SHP77 treated with DMSO at 0.1 percent for 48 hours (cell line): ENCODE results near the gene WDR7.

Experiments used
- DNase-seq: peaks from one replicate; lab custom pipeline; 2025; lab: John Stamatoyannopoulos, UW

WDR7 gene

DNA sequence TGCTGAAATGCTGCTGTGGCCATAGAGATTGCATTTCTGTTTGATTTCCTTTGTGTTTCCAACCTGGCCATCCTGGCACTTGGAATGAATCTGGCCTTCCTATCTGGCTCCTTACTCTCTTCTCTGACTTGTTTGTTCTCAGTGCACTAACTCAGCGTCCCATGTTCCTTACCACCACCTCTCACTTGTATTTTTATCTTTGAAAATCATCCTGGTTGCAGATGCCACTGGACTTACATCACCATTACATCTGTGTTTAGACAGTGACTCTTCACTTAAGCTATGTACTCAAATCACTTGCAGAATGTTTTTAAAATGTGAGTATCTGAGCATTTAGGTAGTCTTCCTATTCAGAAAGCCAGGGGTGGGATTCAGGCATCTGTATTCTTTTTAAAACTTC is 239.5 kb downstream of the WDR7 start:
- no peak for DNase-seq

DNA sequence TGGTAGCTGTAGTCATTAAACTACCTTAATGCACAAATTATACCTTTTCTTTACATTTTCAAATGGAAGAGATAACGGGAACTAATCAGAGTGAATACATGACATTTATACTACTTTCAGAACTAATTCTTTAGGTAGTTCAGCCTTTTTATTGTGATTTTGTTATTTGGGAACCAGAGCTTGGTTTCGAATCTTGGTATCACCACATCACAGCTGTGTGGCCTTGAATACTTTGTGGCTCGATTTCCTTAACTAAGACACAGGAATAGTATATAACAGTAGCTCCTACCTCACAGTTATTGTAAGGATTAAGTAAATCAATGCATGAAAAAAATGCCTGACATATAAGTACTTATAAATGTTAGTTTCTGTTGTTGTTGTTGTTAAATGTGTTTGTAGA is 240.0 kb downstream of the WDR7 start:
- DNase-seq: no peak

DNA sequence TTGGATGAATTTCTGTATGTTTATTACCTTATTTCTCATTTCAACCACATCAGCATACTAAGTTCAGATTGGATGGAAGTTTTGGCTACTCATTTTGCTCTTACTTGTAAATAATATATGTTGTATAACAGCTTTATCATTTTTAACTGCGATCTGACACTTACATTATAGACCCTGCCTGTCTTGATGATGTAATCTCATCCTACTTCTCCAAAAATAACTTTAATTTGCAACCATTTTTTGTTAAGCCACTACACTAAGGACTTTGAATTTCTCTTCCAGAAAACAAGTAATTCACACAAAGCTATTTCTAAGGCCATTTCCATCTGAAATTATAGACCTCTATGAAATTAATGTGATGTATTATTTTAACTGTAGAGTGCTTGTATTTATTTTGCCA is 240.7 kb downstream of the WDR7 start:
- no peak for DNase-seq

DNA sequence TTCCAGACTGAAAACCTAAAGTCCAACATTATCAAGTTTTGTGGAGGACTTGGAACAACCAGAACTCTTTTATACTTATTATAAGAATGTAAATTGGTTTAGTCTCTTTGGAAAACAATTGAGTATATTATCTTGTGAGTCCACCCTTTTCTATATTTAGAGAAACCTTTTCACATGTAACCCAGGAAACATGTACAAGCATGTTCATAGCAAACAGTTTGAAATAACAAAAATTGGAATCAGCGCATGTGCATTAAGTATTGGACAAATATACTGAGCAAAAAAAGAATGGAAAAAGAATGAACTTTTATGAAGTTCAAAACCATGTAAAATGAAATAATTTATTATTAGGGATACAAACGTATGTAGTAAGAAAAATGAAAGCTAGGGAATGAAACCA is 246.0 kb downstream of the WDR7 start:
- no peak for DNase-seq

DNA sequence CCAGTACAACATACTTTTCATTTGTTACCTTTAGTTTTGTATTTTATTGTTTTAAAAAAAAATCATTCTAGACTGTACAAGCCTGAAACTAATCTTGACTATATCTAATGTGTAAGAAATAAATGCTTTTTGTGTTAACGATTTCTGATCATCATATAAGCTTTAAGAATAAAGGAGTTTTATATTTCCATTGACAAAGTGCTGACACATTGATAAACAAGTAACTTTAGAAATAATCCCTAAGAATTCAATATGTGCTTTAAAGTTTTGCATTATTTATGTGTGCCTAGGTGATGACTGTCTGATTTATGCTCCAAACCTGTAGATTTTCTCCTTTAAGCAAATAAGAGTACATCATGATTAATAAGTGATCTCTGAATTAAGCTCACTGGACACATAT is 248.5 kb downstream of the WDR7 start:
- no peak for DNase-seq

DNA sequence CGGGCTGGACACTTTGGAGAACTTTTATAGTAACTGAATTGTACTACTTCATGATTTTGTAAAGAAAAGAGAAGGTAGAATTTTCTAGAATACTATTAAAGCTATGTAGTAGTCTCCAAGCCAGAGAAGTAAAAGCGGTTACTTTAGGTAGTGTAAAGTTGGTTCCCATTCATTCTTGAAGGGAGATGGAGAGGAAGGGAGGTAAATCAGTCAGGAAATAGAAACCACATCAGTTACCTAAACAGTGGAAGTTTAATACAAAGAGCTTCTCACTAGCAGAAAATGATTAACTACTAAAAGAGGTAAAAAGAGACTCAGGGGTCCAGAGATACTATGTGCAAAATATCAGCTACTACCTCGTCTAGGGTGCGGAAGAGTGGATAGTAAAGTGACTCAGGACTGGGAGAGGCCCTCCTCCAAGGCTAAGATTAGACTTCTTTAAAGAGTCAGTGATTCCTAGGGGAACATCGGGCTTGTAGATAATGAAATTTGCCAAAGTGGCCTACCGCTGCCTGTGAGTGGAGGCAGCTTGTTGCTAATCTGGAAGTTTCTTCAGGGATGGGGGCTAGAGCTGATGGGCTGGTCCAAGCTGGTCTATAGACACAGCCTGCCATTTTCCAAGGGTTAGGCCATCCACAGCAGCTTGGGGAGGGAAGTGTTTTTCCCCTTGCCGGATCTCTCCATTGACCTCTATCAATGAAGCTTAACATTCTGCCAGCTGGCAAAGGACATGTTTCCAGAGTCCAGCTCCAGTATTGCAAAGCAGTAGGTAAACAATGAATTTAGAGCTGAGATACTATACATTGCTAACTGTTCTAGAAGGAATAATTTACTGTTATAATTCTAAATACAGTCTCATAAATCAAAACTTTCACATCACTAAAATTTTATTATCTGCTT is 249.3 kb downstream of the WDR7 start:
- DNase-seq: no peak

DNA sequence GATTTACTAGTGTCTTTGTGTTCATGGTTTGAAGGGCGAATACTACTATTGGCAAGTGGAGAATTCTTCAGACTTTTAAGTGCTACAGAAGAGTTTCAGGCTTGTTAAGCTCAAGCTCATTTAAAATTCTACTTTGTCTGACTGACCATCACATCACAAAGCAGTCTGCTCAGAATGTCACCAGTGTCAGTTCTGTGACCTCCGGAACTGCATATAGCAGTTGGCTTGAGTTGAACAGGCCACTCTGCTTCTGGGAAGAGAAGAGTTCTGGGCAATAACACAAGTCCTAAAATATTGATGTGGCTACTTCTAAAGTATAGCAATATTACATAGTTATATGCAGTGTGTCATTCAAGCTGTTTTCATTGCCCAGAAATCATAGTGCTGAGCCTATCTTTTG is 250.8 kb downstream of the WDR7 start:
- DNase-seq: no peak

DNA sequence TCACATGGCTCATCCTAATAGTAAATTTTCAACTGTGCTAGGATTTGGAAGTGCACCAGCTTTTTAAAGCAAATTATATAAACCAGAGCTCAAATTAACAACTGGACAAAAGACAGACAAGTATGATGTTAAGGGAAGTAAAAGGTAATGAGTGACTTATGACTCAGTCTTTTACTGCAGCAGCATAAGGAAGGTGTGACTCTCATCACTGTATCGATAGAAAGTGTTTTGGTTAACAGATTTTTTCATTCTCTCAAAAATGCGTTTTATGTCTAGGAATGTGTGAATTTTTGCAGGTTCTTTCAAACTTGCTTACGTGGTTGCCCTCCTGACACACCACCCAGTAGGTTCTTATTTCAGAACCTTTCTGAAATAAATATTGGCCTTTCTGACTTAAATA is 251.5 kb downstream of the WDR7 start:
- no peak for DNase-seq

DNA sequence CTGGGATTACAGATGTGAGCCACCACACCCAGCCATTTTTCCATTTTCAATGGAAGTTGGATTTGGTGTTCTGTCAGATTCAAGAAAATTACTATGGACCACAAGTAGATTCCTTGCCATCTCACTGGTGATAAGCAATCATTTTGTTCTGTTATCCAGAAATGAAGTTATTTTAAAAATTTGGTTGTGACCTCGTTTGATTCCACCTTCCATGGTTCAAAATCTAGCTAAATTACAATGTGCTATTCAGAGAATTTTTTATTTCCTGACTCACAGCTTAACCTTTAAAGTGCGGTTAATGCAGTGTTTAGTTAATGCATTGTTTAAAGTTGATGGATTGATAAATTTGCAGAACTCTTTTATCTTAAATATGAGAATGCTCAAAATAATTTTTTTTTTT is 252.5 kb downstream of the WDR7 start:
- DNase-seq: no peak

DNA sequence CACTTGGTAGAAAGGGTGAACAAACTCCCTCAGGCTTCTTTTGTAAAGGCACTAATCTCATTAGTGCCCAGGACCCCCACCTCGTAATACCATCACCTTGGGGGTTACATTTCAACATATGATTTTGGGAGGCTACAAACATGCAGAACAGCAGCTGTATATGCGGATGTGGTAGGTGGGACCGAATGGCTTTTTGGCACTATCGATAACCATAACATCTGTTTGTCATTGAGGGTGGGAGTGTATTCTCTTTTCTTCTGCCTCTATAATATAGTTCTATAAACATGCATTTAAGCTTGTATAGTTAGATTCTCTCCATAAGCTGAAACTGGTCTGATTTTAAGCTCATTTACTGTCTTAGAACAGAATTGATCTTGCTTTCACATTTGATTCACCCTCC is 256.6 kb downstream of the WDR7 start:
- DNase-seq: no peak

DNA sequence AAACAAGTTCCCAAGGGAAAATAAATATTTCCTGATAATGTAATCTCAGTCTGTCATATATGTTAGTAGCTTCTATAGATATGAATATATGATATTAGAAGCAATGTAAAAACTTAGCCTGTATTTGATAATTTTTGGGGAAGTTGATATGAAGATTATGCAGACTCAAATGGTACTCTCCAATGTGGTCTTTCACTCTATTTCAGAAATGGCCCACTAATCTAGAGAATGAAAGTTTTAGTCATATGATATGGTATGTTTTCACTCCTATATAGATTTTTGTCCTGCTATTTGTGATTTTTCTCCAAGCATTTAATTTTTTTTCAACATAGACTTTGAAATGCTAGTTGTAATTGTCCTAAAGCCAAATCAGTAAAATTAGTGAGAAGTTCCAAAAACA is 259.1 kb downstream of the WDR7 start:
- no peak for DNase-seq

DNA sequence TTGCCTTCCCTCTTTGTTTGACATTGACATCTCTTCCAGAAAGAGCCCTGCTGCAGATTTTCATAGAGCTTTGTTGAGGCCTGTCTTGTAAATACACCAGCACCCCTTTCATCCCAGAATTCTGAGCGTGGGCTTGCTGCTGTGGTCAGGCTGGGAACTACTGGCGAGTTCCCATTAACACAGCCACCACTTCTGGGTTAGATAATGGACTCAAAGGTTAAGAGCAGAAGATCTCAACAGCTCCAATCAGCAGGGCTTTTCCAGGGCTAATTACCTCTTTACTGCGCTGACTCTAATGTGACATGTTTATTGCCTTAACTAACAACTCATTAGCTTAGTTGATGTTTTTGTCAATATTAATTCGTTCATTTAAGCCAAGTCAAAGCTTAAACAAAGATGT is 259.8 kb downstream of the WDR7 start:
- no peak for DNase-seq

DNA sequence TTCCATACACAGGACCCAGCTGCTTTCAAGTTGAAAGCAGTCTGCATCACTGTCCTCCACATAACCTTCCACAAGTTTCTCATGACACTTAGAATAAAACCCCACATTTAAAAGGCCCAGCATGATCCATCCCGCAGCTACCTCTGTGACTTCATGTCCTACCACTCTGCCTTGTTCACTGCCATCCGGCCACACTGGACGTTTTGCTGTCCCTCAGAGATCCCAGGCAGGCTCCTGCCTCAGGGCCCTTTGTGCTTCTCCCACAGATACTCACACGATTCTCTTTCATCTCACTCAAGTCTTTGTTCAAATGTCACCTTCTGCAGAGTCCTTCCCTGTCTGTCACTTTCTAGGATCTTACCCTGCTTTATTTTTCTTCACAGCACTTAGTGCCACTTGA is 262.8 kb downstream of the WDR7 start:
- DNase-seq: no peak

DNA sequence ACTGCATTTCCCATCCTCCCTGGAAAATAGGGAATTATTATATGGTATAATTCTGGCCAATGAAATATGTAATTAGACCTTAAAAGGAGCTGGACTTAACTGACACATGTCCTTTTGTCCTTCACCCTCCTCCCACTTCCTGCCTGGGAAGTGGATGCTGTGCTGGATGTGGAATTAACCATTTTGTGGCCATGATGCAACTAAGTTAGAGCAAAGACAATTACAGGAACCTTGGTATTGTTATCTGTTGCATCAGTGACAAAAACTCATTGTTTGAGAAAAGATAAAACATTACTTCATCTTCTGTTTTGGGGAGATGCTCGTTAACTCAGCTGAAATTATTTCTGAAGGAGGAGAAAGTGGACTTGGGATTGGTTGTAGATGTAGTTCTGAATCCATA is 268.0 kb downstream of the WDR7 start:
- no peak for DNase-seq

DNA sequence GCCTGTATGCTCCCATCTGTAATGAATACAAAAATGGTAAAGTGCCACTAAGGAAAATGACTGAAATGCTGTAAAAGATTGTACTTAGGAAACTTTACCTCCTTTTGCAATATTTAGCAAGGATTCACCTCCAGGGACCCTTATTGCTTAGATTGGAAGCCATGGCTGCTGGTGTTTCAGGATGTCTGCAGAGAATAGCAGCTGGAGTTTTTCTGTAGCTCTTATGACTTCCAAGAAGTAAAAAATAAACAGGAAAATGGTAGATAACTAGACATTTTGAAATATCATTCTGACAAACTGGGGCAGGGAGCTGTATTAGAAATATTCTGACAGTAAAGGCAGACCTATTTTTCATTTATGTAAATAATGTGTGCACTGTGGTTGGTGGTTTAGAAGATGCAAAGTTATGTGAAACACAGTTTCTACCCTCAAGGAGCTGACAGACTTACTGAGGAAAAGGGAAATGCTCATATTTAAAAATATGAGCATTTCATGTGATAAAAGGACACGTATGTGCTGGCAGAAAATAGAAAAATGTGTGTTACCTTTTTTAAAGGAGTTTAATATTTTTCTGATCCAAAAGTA is 270.8 kb downstream of the WDR7 start:
- DNase-seq: no peak

DNA sequence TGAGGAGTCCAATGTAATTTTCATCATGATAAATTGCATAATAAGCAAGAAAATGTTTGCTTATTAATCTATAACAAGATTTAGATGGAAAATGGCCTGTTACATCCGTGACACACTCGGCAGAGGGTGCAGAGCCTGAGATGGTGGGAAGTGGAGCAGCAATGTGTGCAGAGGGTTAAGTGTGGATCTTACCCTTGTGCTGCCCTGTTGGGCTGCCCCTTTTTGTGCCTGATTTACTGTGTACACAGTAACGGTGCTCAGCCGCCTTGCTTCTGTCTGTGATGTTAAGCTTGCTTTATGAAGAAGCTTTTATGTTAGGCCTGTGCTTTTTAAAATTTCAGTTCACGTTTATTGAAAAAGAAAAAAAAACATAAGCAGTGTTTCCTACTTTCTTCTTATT is 275.6 kb downstream of the WDR7 start:
- DNase-seq: no peak

DNA sequence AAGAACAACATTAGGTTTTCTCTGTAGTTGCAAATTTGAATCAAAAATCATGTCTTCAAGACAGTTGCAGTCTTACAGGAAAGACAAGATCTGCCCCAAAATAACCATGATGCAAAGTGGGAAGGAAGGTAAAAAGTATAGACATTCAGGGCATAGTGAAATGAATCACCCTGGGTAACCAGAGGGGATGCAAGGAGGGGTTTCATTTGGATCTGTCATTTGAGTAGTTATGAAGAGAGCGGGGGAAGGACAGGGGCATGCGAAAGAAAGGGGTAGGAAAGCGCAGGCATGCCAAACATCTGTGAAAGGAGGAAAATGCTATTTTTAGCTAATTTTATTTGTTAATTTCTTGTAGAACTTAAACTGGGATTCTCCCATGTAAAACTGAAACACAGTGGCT is 276.6 kb downstream of the WDR7 start:
- DNase-seq: no peak

DNA sequence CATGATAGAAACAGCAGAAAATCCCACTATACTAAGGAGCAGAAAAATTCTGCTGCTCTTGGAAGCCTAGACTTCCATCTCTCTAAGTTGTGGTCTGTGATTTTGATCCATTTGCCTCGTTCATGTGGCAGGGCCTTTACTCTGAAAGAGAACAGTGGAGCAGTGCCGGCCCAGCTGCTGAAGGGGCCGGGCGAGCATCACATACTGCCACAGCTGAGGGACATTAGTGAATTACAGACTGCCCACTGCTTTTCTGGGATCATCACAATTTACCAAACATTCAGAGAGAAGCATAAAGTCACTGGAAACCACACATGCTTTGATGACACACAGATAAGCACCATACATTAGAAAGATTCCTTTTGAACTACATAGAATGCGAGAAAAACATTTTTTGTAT is 278.7 kb downstream of the WDR7 start:
- no peak for DNase-seq

DNA sequence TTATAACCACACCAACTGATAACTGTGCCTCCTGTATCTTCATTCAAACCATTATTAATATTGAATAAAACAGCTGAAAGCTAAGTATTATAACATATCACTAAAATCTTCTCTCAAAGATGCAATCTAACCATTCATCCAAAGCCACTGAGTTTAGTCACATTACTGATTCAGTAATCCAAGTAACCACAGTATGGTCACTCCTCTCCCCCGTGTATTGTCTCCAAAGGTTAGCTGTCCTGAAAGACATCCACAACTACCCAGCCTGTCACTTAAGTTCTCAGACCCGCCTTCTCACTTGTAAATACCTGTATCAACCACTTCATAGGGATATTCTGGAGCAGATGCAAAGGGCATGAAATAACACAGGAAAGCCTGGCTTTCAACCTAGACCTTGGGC is 282.3 kb downstream of the WDR7 start:
- no peak for DNase-seq

DNA sequence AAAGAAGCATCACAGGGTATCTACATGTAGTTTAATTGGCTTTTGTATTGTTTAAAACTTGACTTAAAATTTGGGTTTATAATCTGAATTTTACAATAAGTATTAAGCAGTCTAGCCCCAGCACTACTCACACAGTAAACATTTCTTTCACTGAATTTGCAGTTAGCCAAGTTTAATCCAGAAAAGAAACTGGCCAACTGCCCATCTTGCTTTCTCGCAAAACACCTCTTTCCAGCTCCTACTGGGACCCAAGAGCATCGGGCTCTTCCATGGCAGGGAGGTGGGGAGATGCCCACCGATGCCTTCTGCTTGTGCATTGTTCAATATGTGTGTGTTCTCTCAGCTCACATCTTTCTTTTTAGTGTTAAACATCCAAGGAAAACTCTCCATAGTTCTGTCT is 283.0 kb downstream of the WDR7 start:
- no peak for DNase-seq

DNA sequence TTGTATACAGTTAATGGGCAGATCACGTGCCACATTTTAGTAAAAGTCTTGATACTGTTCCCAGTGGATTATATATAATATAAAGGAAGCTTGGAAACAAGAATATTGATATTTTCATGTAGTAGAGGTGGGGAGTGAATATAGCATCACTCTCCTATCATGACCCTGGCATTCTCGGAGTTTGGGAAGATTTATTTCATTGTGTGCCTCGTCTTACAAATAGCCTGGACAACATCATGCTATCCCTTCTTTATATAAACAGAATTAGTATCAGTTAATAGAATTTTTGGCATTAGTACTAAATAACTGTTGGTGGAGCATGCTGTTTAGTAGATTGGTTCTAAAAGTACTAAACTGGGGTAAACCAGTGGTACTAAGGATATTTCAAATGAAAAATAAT is 283.7 kb downstream of the WDR7 start:
- DNase-seq: no peak

DNA sequence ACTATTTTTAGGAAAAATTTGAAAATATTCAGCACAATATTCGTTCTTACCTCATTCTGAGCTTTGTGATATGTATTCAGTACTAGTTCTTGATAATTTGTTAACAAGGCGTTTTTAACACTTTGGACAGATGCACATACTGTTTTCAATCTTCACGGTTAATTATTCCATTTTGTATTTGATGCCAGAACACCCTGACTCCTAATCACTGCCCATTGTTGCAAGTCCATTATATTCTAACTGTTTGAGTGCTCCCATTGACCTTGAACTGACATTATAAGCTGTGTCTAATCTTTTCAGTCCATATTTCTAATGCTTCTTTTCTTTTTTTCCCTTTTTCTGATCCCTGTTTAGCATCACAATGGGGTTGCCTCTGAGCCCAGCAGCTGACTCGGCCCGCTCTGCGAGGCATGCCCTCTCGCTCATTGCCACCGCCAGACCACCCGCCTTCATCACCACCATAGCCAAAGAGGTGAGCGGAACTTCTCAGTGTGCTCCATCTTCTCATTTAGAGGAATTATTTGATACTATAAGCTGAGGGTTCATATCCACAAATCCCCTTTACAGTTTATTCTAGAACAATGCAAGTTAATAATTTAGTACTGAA is 284.4 kb downstream of the WDR7 start:
- no peak for DNase-seq

DNA sequence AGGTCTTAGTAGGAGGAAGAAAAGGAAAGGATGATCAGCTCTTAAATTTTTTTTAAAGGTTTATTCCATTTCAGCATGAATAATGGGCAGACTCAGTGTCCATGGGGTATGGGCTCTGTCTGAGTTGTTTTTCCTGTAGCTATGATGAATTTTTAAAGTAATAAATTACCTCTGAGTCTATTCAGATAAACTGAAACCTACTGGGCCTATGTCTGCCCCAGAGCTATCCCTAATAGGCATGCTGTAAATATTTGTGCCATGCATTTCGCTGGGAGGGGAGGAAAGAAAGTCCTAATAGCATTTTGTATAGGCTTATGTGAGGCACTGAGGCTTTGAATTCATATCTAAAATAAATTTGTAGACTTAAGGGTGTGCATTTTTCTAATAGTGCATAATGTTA is 285.3 kb downstream of the WDR7 start:
- DNase-seq: no peak
